AG10803 (cell line): ENCODE results near the gene RECK.

Source experiments
- DNase-seq: peaks from one replicate; pipeline ENCODE4 v3.0.0; 2010; ENCODE audit warnings: low read depth
- H3K4me3 ChIP-seq: 2 replicates; pipeline ENCODE4 v1.5.1; 2011; ENCODE audit warnings: mild to moderate bottlenecking, low read length, control low read depth
- TF ChIP-seq, protein P1 (sequence below): conservative IDR thresholded peaks from 2 replicates; pipeline ENCODE4 v1.5.1; 2011; ENCODE audit warnings: mild to moderate bottlenecking, low read length, control low read depth, inconsistent platforms

Gene RECK

DNA sequence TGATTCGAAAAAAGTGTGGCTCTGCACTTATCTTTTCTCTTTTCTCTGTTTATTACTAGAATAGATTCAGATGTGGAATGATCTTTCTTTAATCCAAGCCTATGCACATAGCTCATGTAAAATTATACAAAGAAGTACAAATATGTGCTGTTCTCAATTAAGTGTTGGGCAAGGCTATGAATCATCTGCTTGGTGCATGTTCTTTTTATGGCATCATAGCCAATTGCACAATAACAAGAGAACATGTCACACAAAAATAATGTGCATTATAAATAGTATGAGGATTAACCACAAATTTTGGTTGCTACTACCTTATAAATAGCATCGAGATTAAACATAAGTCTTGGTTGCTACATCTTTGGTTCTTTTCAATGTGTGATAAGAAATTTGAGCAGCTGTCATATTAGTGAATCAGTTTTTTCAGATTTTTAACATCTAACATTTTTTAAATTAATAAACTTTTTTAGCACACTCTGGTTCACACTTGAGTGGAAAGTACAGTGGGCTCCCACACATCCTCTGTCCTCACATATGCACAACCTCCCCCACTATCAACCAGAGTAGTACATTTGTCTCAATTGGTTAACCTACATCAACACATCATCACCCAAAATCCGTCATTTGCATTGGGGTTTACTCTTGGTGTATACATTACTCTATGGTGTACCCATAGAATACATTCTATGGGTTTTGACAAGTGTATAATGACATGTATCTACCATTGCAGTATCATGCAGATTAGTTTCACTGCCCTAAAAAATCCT is 6.8 kb upstream of the RECK start:
- peak; percentile 98 for DNase-seq
- TF ChIP-seq, protein P1, sequence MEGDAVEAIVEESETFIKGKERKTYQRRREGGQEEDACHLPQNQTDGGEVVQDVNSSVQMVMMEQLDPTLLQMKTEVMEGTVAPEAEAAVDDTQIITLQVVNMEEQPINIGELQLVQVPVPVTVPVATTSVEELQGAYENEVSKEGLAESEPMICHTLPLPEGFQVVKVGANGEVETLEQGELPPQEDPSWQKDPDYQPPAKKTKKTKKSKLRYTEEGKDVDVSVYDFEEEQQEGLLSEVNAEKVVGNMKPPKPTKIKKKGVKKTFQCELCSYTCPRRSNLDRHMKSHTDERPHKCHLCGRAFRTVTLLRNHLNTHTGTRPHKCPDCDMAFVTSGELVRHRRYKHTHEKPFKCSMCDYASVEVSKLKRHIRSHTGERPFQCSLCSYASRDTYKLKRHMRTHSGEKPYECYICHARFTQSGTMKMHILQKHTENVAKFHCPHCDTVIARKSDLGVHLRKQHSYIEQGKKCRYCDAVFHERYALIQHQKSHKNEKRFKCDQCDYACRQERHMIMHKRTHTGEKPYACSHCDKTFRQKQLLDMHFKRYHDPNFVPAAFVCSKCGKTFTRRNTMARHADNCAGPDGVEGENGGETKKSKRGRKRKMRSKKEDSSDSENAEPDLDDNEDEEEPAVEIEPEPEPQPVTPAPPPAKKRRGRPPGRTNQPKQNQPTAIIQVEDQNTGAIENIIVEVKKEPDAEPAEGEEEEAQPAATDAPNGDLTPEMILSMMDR, result no peak
- H3K4me3 ChIP-seq, result no peak overlapping the region

- no peak overlapping the region for H3K4me3 ChIP-seq
- TF ChIP-seq, protein P1, result no peak
- no peak for DNase-seq
These were observed 5.8 kb upstream of the RECK start for GRCh38 chr9:36030871-36031270.

GRCh38 chr9:36031774-36032555 is 4.7 kb upstream of the RECK start:
- TF ChIP-seq, protein P1, result no peak
- no peak overlapping the region; the same call in 1 of the 2 replicates for H3K4me3 ChIP-seq
- peak; percentile 62 for DNase-seq

DNA sequence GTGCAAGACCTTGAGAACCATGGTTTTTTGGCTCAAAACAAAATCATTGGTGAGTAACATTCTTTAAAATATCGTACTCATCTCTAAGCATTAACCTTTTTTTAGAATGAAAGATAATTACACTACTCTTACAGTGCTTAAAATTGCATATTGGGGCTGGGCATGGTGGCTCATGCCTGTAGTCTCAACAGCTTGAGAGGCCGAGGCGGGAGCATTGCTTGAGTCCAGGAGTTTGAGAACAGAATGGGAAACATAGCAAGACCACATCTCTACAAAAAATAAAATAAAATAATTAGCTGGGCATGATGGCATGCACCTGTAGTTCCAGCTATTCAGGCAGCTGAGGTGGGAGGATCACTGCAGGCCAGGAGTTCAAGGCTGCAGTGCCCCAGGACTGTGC is 2.9 kb upstream of the RECK start:
- TF ChIP-seq, protein P1, result no peak
- DNase-seq, result no peak
- no peak overlapping the region for H3K4me3 ChIP-seq

DNA sequence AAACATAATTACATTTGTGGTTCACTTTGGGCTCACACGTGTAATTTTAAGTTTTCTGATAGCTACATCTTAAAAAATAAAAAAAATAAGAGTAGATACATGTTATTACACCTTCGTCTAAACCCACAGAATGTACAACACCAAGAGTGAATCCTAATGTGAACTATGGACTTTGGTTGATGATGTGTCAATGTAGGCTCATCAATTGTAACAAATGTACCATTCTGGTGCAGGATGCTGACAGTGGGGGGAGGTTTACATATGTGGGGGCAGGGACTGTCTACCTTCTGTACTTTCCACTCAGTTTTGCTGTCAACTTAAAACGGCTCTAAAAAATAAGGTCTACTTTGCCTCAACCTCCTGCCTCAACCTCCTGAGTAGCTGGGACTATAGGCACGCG is 2.5 kb upstream of the RECK start:
- TF ChIP-seq, protein P1, result no peak
- H3K4me3 ChIP-seq, result no peak overlapping the region
- no peak for DNase-seq

DNA sequence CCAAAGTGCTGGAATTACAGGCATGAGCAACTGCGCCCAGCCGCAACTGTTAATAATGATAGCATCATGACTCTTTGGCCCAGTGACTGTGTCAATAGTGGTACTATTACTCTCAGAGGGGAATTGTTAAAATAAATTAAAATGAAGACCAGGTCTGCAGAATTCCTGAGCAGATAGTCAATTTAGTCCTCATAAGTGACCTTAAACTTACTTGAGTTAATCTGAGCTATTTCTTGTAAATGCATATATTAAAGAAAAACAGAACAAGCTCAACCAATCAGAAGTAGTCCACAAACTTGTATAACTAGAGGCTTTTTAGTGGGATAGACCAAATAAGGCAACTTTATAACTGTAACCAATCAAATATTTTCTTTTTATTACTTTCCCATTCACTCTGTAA is 1.7 kb upstream of the RECK start:
- no peak for DNase-seq
- no peak overlapping the region for H3K4me3 ChIP-seq
- TF ChIP-seq, protein P1, result no peak

DNA sequence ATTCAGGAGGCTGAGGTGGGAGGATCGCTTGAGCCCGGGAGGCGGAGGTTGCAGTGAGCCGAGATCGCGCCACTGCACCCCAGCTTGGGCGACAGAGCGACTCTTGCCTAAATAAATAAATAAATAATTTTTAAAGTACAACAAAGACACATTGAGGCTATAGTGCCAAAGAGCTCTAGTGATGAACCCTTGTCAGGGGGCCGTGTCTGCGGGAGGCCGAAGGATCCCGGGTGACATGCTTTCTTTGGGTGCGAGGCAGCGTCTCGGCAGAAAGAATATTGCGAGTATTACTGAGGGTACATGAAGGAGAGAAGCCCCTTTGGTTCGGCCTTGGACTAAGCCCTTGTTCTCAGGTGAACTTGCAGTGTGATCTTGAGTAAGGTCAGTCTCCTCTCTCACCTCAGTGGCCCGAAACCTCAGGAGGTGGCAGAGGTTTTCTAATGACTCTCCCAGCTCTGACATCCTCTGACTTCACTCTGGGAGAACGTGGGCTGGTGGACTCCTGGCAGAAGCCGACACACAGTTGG is 397 bp upstream of the RECK start:
- peak overlapping the region; percentile 31 for H3K4me3 ChIP-seq

More for the DNA sequence above, 397 bp upstream of the RECK start:
- no peak for DNase-seq
- TF ChIP-seq, protein P1, result no peak
